ENCODE results near the gene CALCR.
"Not testable (repeated sequence)": the region's sequence is repeated elsewhere in the genome, so short reads cannot be mapped to it uniquely, and the experiment has no call there.

GRCh38 chr7:93591224-93592050 is 16.9 kb upstream of the CALCR start:
- TF ChIP-seq POLR2AphosphoS5 (IDR thresholded peaks at IDR 0.05; ENCODE audit: low read depth); REST (IDR thresholded peaks at IDR 0.05; ENCODE audit: insufficient replicate concordance, low read depth); CTCF (IDR thresholded peaks at IDR 0.05; ENCODE audit: insufficient read depth, low read length); GABPA (IDR thresholded peaks at IDR 0.05; ENCODE audit: low read depth); SPI1 (IDR thresholded peaks at IDR 0.05; ENCODE audit: borderline replicate concordance, low read depth): not testable (repeated sequence)

All from HL-60 (cell line).